HG02943 (cell line): Measurements from ENCODE around the gene PIEZO2.

ENCODE experiments used
- ATAC-seq: cut with Tn5 transposase; IDR thresholded peaks from one replicate; pipeline ENCODE4 v1.9.1; 2021; ENCODE audit warnings: mild to moderate bottlenecking, low read depth, moderate library complexity; ENCODE audit not compliant: unreplicated experiment

Gene PIEZO2

GRCh38 chr18:10997885-10998284, 151.5 kb downstream of the PIEZO2 start:
- ATAC-seq = no peak

GRCh38 chr18:10995550-10995949, 153.8 kb downstream of the PIEZO2 start:
- ATAC-seq = no peak

- ATAC-seq = no peak
Observed at GRCh38 chr18:10989486-10989885, 159.9 kb downstream of the PIEZO2 start.

- no peak for ATAC-seq
Observed at GRCh38 chr18:10985689-10986088, 163.7 kb downstream of the PIEZO2 start.

GRCh38 chr18:10979411-10979810, 170.0 kb downstream of the PIEZO2 start:
- ATAC-seq = no peak

- no peak for ATAC-seq
Observed at GRCh38 chr18:10977042-10977441, 172.3 kb downstream of the PIEZO2 start.

GRCh38 chr18:10973567-10974203, 175.7 kb downstream of the PIEZO2 start:
- ATAC-seq = no peak

- no peak for ATAC-seq
Observed at GRCh38 chr18:10971717-10972116, 177.7 kb downstream of the PIEZO2 start.

GRCh38 chr18:10965119-10965518, 184.2 kb downstream of the PIEZO2 start:
- ATAC-seq = no peak

GRCh38 chr18:10953672-10954071, 195.7 kb downstream of the PIEZO2 start:
- no peak for ATAC-seq

- ATAC-seq = no peak
Observed at GRCh38 chr18:10951631-10952544, 197.5 kb downstream of the PIEZO2 start.

- no peak for ATAC-seq
Observed at GRCh38 chr18:10950876-10951630, 198.3 kb downstream of the PIEZO2 start.

- ATAC-seq = no peak
Observed at GRCh38 chr18:10950080-10950875, 199.1 kb downstream of the PIEZO2 start.

GRCh38 chr18:10949655-10950054, 199.7 kb downstream of the PIEZO2 start:
- ATAC-seq = no peak

GRCh38 chr18:10948421-10948820, 200.9 kb downstream of the PIEZO2 start:
- ATAC-seq = no peak

GRCh38 chr18:10946058-10946457, 203.3 kb downstream of the PIEZO2 start:
- no peak for ATAC-seq

GRCh38 chr18:10942998-10943397, 206.4 kb downstream of the PIEZO2 start:
- no peak for ATAC-seq

- ATAC-seq = no peak
Observed at GRCh38 chr18:10939822-10940221, 209.5 kb downstream of the PIEZO2 start.

- ATAC-seq = no peak
Observed at GRCh38 chr18:10937743-10938640, 211.4 kb downstream of the PIEZO2 start.
